ENCODE data around the gene SPINT1.
"Not testable (repeated sequence)": the region's sequence is repeated elsewhere in the genome, so short reads cannot be mapped to it uniquely, and the experiment has no call there.

The SPINT1 gene

DNA sequence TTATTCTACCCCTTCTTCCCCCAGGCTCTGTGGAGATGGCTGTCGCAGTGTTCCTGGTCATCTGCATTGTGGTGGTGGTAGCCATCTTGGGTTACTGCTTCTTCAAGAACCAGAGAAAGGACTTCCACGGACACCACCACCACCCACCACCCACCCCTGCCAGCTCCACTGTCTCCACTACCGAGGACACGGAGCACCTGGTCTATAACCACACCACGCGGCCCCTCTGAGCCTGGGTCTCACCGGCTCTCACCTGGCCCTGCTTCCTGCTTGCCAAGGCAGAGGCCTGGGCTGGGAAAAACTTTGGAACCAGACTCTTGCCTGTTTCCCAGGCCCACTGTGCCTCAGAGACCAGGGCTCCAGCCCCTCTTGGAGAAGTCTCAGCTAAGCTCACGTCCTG lies 12.9 kb downstream of the SPINT1 start:
- Histone ChIP-seq H3K9me3 (ENCODE audit: severe bottlenecking) (no peaks in the 10 kb centered on the region), H3K27me3 (ENCODE audit: insufficient read depth, low read depth, severe bottlenecking) (no peaks in the 10 kb centered on the region), H3K36me3 (no peaks in the 10 kb centered on the region), H3K4me3 (ENCODE audit: low read depth, low read length) (no peak overlapping the region), H3K27ac (no peak overlapping the region)
- no peak for DNase-seq
- no peak for TF ChIP-seq CTCF (IDR thresholded peaks at IDR 0.05; ENCODE audit: low read depth, low read length)

DNA sequence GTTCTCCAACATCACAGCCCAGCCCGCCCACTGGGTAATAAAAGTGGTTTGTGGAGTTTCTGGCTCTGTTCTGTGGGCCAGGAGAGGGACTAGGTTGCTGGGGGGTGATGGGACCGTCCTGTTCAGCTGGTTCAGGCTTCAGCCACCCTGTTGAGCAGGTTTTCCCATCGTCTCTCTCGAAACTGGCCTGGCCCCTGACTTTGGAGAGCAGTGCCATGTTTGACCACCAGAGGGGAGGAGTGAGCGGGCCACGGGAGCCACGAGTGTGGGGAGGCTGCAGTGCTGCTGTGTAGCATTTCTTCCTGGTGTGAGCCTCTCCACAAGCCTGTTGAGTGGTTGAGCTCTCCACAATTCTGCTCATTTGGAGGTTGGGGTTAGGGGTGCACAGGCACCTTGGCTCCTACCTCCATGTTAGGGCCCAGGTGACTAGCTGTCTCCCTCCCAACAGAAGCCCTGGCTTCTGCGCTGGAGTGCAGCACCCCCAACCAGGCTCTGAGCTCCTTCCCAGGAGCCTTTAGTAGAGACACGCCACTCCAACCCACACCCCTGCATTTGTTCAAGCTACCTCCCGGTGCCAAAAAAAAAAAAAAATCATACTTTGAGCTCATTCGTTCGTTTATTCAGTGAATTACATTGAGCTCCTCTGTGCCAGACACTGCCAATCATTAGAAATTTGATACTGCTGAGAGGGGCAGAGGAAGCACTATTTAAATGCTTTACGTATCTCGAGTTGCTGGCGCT lies 13.9 kb downstream of the SPINT1 start:
- Histone ChIP-seq H3K27me3 (ENCODE audit: insufficient read depth, low read depth, severe bottlenecking) (no peaks in the 10 kb centered on the region), H3K4me3 (ENCODE audit: low read depth, low read length) (no peak overlapping the region), H3K36me3 (no peaks in the 10 kb centered on the region), H3K27ac (peak overlapping the region; percentile 45; the same call in 1 of the 2 replicates), H3K9me3 (ENCODE audit: severe bottlenecking) (no peaks in the 10 kb centered on the region)
- DNase-seq = peak; percentile 83
- TF ChIP-seq CTCF (IDR thresholded peaks at IDR 0.05; ENCODE audit: low read depth, low read length) = peak; percentile 96

GRCh38 chr15:40858706-40859105 lies 14.9 kb downstream of the SPINT1 start:
- H3K4me3 ChIP-seq (ENCODE audit: low read depth, low read length) = no peak overlapping the region
- H3K9me3 ChIP-seq (ENCODE audit: severe bottlenecking) = no peaks in the 10 kb centered on the region
- no peak for TF ChIP-seq CTCF (IDR thresholded peaks at IDR 0.05; ENCODE audit: low read depth, low read length)
- no peaks in the 10 kb centered on the region for H3K36me3 ChIP-seq
- H3K27ac ChIP-seq = no peak overlapping the region
- H3K27me3 ChIP-seq (ENCODE audit: insufficient read depth, low read depth, severe bottlenecking) = no peaks in the 10 kb centered on the region
- DNase-seq = no peak

GRCh38 chr15:40859206-40859851 lies 15.5 kb downstream of the SPINT1 start:
- Histone ChIP-seq H3K9me3 (ENCODE audit: severe bottlenecking) (no peaks in the 10 kb centered on the region), H3K27ac (no peak overlapping the region), H3K27me3 (ENCODE audit: insufficient read depth, low read depth, severe bottlenecking) (no peaks in the 10 kb centered on the region), H3K4me3 (ENCODE audit: low read depth, low read length) (no peak overlapping the region), H3K36me3 (no peaks in the 10 kb centered on the region)
- DNase-seq = peak; percentile 93
- TF ChIP-seq CTCF (IDR thresholded peaks at IDR 0.05; ENCODE audit: low read depth, low read length) = peak; percentile 98

GRCh38 chr15:40861147-40861546 lies 17.3 kb downstream of the SPINT1 start:
- not testable (repeated sequence) for H3K4me3 ChIP-seq (ENCODE audit: low read depth, low read length); H3K9me3 ChIP-seq (ENCODE audit: severe bottlenecking); DNase-seq; H3K27ac ChIP-seq; H3K27me3 ChIP-seq (ENCODE audit: insufficient read depth, low read depth, severe bottlenecking); H3K36me3 ChIP-seq

GRCh38 chr15:40863660-40864270 lies 19.9 kb downstream of the SPINT1 start:
- DNase-seq = no peak
- Histone ChIP-seq H3K27ac (peak overlapping the region; percentile 44; the same call in 1 of the 2 replicates), H3K9me3 (ENCODE audit: severe bottlenecking) (no peaks in the 10 kb centered on the region), H3K27me3 (ENCODE audit: insufficient read depth, low read depth, severe bottlenecking) (no peaks in the 10 kb centered on the region), H3K4me3 (ENCODE audit: low read depth, low read length) (no peak overlapping the region), H3K36me3 (no peaks in the 10 kb centered on the region)
- TF ChIP-seq CTCF (IDR thresholded peaks at IDR 0.05; ENCODE audit: low read depth, low read length) = no peak

All from WERI-Rb-1 (cell line).